Hepatocyte (in vitro differentiated cells): Measurements from ENCODE around the gene GALR2. TPM values are rescaled to one million over a fixed set of nuclear protein-coding genes. Genes with fewer than 3 reads are reported as not detected.

Experiments used
- DNase-seq: peaks from one replicate; pipeline ENCODE4 v3.0.0-alpha.2; 2016; ENCODE audit warnings: low spot score
- H2AFZ ChIP-seq: fragments of 200-600 bp; sonication (generic); 2 replicates; pipeline ENCODE4 v1.6.0; 2016; ENCODE audit warnings: antibody characterized with exemption, mild to moderate bottlenecking
- H3K27ac ChIP-seq: fragments of 200-600 bp; sonication (generic); 2 replicates; pipeline ENCODE4 v1.5.1; 2016; ENCODE audit warnings: mild to moderate bottlenecking
- H3K27me3 ChIP-seq: fragments of 200-600 bp; sonication (generic); 2 replicates; pipeline ENCODE4 v1.6.1; 2016
- H3K36me3 ChIP-seq: fragments of 200-600 bp; sonication (generic); replicated peaks from 2 replicates; pipeline ENCODE4 v1.5.1; 2016; ENCODE audit warnings: low read depth; ENCODE audit not compliant: insufficient read depth
- H3K4me1 ChIP-seq: fragments of 200-600 bp; sonication (generic); 2 replicates; pipeline ENCODE4 v1.5.1; 2016; ENCODE audit warnings: mild to moderate bottlenecking, moderate library complexity; ENCODE audit not compliant: insufficient read depth
- H3K4me2 ChIP-seq: fragments of 200-600 bp; sonication (generic); 2 replicates; pipeline ENCODE4 v1.6.0; 2016
- H3K4me3 ChIP-seq: fragments of 200-600 bp; sonication (generic); 2 replicates; pipeline ENCODE4 v1.5.1; 2016; ENCODE audit warnings: mild to moderate bottlenecking
- H3K79me2 ChIP-seq: fragments of 200-600 bp; sonication (generic); 2 replicates; pipeline ENCODE4 v1.6.0; 2017; ENCODE audit warnings: mild to moderate bottlenecking
- H3K9me2 ChIP-seq: fragments of 200-600 bp; sonication (generic); replicated peaks from 2 replicates; pipeline ENCODE4 v1.6.0; 2017; ENCODE audit warnings: mild to moderate bottlenecking; ENCODE audit not compliant: insufficient read depth
- H3K9me3 ChIP-seq: fragments of 200-600 bp; sonication (generic); 2 replicates; pipeline ENCODE4 v1.5.1; 2016; ENCODE audit warnings: low read depth, mild to moderate bottlenecking
- H4K20me1 ChIP-seq: fragments of 200-600 bp; sonication (generic); 2 replicates; pipeline ENCODE4 v1.6.0; 2016; ENCODE audit warnings: mild to moderate bottlenecking; ENCODE audit not compliant: insufficient read depth, poor library complexity, severe bottlenecking
- CTCF ChIP-seq: fragments of 200-600 bp; sonication (generic); IDR thresholded peaks from 2 replicates; pipeline ENCODE4 v1.5.1; 2016; ENCODE audit warnings: antibody characterized with exemption, mild to moderate bottlenecking; ENCODE audit not compliant: poor library complexity
- EZH2 ChIP-seq: fragments of 200-600 bp; sonication (generic); IDR thresholded peaks from 2 replicates; pipeline ENCODE4 v1.6.1; 2016; ENCODE audit warnings: antibody characterized with exemption, mild to moderate bottlenecking, borderline replicate concordance
- EZH2phosphoT487 ChIP-seq: fragments of 200-600 bp; sonication (generic); IDR thresholded peaks from one replicate; pipeline ENCODE4 v1.6.1; 2018; ENCODE audit warnings: antibody characterized with exemption, mild to moderate bottlenecking, low read depth, moderate library complexity; ENCODE audit not compliant: unreplicated experiment, severe bottlenecking
- WGBS: methylation state at CpG from one replicate; pipeline ENCODE4 v1.1.6; 2016; ENCODE audit warnings: low lambda C conversion rate; ENCODE audit errors: missing lambda C conversion rate; 5-methylcytosine and 5-hydroxymethylcytosine counted together
- polyA plus RNA-seq: library from polyadenylated mRNA; unstranded; fragments of >200 nt; fragmentation: Nextera tagmentation; extraction: Ambion mirVana; gene quantifications from 2 replicates; pipeline ENCODE4 v1.2.1, GENCODE V29; 2016
- total RNA-seq: library from RNA; depleted of rRNA; stranded (reverse); fragments of >200 nt; gene quantifications from 2 replicates; pipeline ENCODE4 v1.2.3, GENCODE V29; 2014

GALR2 gene
- total and polyA plus RNA-seq, 2 experiments from 2014 or later = 0.24 TPM; not detected in 1

DNA sequence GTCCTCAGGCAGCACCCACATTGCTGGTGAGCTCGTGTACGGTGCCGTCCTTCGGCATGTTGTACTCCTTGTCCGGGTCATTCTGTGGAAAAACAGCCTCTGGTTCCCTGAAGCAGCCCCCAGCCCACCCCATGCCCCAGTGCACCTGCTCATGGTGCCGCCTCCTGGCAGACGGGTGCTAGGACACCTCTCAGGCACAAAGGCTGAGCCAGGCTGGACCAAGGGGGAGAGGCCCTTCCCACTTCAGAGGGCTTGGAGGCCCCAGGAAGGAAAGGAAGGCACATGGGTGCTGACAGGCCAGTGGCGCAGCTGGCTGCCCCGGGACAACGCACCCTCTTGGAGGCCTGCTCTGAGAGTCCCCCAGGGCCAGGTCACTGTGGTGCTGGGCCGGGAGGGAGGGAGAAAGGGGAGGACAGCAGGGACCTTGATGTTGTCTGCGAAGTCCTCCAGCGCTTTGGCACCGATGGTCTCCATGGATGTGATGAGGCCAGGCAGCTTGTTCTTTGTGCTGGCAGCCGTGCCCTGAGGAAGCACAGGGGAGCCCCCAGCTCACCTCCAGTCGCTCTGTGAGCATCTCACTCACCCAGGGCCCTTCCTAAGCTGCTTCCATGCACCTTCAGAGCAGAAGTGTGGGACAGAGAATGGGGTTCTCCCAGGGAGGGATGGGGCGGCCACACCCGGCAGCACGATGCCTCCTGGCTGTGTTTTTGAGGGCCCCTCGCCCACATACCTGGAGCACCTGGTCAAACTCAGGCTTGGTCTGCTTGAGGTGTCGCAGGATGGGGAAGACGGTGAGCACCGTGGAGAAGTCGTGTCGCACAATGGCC lies 13.7 kb downstream of the GALR2 start:
- H3K4me2 ChIP-seq = no peak overlapping the region
- H4K20me1 ChIP-seq = no peaks in the 10 kb centered on the region

DNA sequence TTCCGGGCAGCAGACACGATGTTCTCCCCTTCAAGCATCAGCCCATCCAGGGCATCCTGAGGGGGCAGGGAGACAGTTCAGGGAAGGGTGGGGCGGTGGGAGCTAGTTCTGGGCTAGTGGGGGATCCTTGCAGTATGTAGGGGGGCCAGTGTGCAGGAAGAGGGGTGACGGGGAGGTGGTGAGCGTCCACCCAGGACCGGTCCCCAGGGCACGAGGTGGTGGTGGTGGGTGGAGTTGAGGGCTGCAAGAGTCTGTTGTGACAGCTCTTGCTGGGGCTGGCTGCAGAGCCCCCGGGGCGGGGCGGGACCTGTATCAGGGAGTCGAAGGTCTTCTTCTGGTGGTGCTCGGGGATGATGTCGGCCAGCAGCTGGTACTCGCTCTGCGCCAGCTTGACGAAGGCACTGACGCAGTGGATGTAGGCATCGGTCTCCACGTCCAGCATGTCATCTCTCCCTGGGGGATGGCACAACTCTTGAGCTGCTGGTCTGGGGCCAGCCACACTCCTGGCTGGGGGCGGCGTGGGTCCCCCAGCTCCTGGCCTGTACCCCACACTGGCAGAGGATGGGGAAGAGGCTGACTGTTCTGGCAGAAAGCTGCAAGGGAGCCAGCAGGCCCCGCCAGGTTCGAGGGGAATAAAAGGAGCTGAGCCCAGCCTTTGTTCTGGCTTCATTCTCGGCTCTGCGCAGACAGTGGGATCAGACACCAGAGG lies 14.4 kb downstream of the GALR2 start:
- no peak for TF ChIP-seq EZH2phosphoT487
- no peak for TF ChIP-seq EZH2
- TF ChIP-seq CTCF = no peak
- H3K9me3 ChIP-seq = no peaks in the 10 kb centered on the region
- H4K20me1 ChIP-seq = no peaks in the 10 kb centered on the region
- no peaks in the 10 kb centered on the region for H3K36me3 ChIP-seq
- H3K4me1 ChIP-seq = no peaks in the 10 kb centered on the region
- no peaks in the 10 kb centered on the region for H3K27me3 ChIP-seq
- no peaks in the 10 kb centered on the region for H3K79me2 ChIP-seq
- H3K4me3 ChIP-seq = no peak overlapping the region
- no peaks in the 10 kb centered on the region for H3K9me2 ChIP-seq
- no peak overlapping the region for H2AFZ ChIP-seq
- no peak overlapping the region for H3K27ac ChIP-seq
- 95% methylated on average over 21 of the region's 25 CpGs for whole genome bisulfite sequencing
- DNase-seq = no peak
- no peak overlapping the region for H3K4me2 ChIP-seq

More for the DNA sequence above, 13.7 kb downstream of the GALR2 start:
- no peak for DNase-seq
- Histone ChIP-seq H3K27me3 (no peaks in the 10 kb centered on the region), H2AFZ (no peak overlapping the region), H3K4me1 (no peaks in the 10 kb centered on the region), H3K36me3 (no peaks in the 10 kb centered on the region), H3K9me3 (no peaks in the 10 kb centered on the region), H3K27ac (no peak overlapping the region), H3K79me2 (no peaks in the 10 kb centered on the region), H3K9me2 (no peaks in the 10 kb centered on the region), H3K4me3 (no peak overlapping the region)
- TF ChIP-seq EZH2 (no peak), EZH2phosphoT487 (no peak), CTCF (no peak)
- 93% methylated on average over 24 of the region's 25 CpGs for WGBS

- 96% methylated on average over 32 of the region's 32 CpGs for WGBS
- Histone ChIP-seq H3K9me2 (no peaks in the 10 kb centered on the region), H3K9me3 (no peaks in the 10 kb centered on the region), H2AFZ (no peak overlapping the region), H3K36me3 (no peaks in the 10 kb centered on the region), H4K20me1 (no peaks in the 10 kb centered on the region), H3K79me2 (no peaks in the 10 kb centered on the region), H3K27me3 (no peaks in the 10 kb centered on the region), H3K4me3 (no peak overlapping the region), H3K4me1 (no peaks in the 10 kb centered on the region), H3K27ac (no peak overlapping the region), H3K4me2 (no peak overlapping the region)
- TF ChIP-seq EZH2 = no peak
- no peak for TF ChIP-seq CTCF
- no peak for TF ChIP-seq EZH2phosphoT487
- no peak for DNase-seq
Observed at GRCh38 chr17:76089680-76090516, 15.3 kb downstream of the GALR2 start.
